Coronary artery (tissue), 2 donors: ENCODE measurements around the gene KANK3.
"Not testable (repeated sequence)": the region's sequence is repeated elsewhere in the genome, so short reads cannot be mapped to it uniquely, and the experiment has no call there.

ENCODE experiments used
- DNase-seq: peaks from one replicate; pipeline ENCODE4 v3.0.0-alpha.2; 2017; ENCODE audit warnings: low spot score
- H3K27ac ChIP-seq, 2 donors: fragments of 200-600 bp; sonication (generic); one replicate each; pipeline ENCODE4 v1.5.1; 2016 to 2019
- H3K4me3 ChIP-seq: fragments of 200-600 bp; sonication (generic); 2 replicates; pipeline ENCODE4 v1.5.1; 2016; ENCODE audit warnings: mild to moderate bottlenecking, moderate library complexity
- CTCF ChIP-seq: fragments of 200-600 bp; sonication (generic); IDR thresholded peaks from one replicate; pipeline ENCODE4 v1.5.1; 2019; ENCODE audit warnings: antibody characterized with exemption

The KANK3 gene

GRCh38 chr19:8387688-8388611 is 44.9 kb upstream of the KANK3 start:
- H3K27ac ChIP-seq, result no peak overlapping the region
- TF ChIP-seq CTCF, result no peak
- H3K4me3 ChIP-seq, result no peak overlapping the region
- no peak for DNase-seq

- no peak overlapping the region for H3K4me3 ChIP-seq
- no peak overlapping the region for H3K27ac ChIP-seq
- TF ChIP-seq CTCF, result no peak
- no peak for DNase-seq
Observed at GRCh38 chr19:8386990-8387389, 43.9 kb upstream of the KANK3 start.

GRCh38 chr19:8386419-8386818 is 43.4 kb upstream of the KANK3 start:
- H3K4me3 ChIP-seq, DNase-seq, H3K27ac ChIP-seq: not testable (repeated sequence)

- not testable (repeated sequence) for H3K27ac ChIP-seq, H3K4me3 ChIP-seq, DNase-seq
Observed at GRCh38 chr19:8385566-8385965, 42.5 kb upstream of the KANK3 start.

GRCh38 chr19:8385103-8385502 is 42.0 kb upstream of the KANK3 start:
- not testable (repeated sequence) for H3K27ac ChIP-seq, DNase-seq, H3K4me3 ChIP-seq

- H3K4me3 ChIP-seq, H3K27ac ChIP-seq, DNase-seq: not testable (repeated sequence)
Observed at GRCh38 chr19:8384569-8384968, 41.5 kb upstream of the KANK3 start.

- not testable (repeated sequence) for H3K4me3 ChIP-seq, H3K27ac ChIP-seq, DNase-seq
Observed at GRCh38 chr19:8379156-8379891, 36.3 kb upstream of the KANK3 start.

- Histone ChIP-seq H3K4me3 (no peak overlapping the region), H3K27ac (no peak overlapping the region)
- TF ChIP-seq CTCF, result no peak
- no peak for DNase-seq
Observed at GRCh38 chr19:8377598-8377997, 34.5 kb upstream of the KANK3 start.

- H3K4me3 ChIP-seq, DNase-seq, H3K27ac ChIP-seq: not testable (repeated sequence)
Observed at GRCh38 chr19:8376373-8376974, 33.4 kb upstream of the KANK3 start.

- H3K4me3 ChIP-seq, DNase-seq, H3K27ac ChIP-seq: not testable (repeated sequence)
Observed at GRCh38 chr19:8375766-8376165, 32.7 kb upstream of the KANK3 start.
